Renal pelvis (tissue), 4 donors: ENCODE data around the gene PSMA3. TPM values are rescaled to one million over a fixed set of nuclear protein-coding genes. Genes with fewer than 3 reads are reported as not detected.
A peak's percentile ranks its signal among the peaks of the same experiment; 100 is the strongest.
"Not testable (repeated sequence)": the region's sequence is repeated elsewhere in the genome, so short reads cannot be mapped to it uniquely, and the experiment has no call there.

Source experiments
- DNase-seq: peaks from one replicate; pipeline ENCODE4 v3.0.0-alpha.2; 2013
- polyA plus RNA-seq, 3 donors: library from polyadenylated mRNA; unstranded; fragments of 120-200 nt; gene quantifications; one replicate each; pipeline ENCODE4 v1.2.1, GENCODE V29; 2013; ENCODE audit not compliant: insufficient read length in 3 of 3

Gene PSMA3
- polyA plus RNA-seq, 3 donors = 137 to 167 (median 164) TPM

DNA sequence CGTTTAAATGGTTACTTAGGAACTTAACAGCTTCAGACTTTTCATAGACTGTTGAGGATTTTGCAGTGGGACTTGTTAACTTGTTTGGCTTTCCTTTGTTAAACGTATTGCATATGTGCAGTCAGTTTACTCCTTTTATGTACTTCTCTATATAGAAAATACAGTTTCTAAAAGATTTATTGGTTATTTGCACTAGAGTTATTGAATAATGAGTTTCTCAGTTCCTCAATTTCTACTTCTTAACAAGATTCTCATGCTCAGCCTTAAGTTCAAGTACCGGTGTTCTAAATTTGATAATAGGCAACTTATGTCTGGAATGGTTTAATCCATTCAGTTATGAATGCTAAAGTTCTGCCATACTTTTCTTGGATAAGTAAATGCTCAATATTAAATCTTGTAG is 919 bp downstream of the PSMA3 start:
- no peak for DNase-seq

DNA sequence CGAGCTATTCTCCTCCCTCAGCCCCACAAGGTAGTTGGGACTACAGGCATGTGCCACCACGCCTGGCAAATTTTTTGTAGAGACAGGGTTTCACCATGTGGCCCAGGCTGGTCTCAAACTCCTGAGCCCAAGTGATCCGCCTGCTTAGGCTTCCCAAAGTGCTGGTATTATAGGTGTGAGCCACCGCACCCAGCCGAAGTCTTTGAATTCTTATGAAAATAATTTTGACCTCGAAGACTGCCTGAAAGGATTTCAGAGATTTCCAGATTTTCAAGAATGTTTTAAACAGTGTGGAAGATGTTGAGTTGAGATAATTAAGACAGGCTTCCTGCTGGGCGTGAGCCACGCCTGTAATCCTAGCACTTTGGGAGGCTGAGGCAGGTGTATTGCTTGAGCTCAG is 5.0 kb downstream of the PSMA3 start:
- DNase-seq = no peak

DNA sequence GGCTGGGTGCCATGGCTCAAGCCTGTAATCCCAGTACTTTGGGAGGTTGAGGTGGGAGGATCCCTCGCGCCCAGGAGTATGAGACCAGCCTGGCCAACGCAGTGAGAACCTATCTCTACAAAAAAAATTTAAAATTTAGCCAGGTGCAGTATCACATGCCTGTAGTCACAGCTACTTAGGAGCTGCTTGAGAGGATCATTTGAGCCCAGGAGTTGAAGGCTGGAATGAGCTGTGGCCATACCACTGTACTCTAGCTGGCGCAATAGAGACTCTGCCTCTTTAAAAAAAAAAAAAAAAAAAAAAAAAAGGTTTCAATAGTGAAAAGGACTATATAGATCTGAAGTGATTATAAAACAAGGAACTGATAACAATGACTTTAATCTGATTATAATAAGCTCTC is 13.5 kb downstream of the PSMA3 start:
- DNase-seq = no peak

DNA sequence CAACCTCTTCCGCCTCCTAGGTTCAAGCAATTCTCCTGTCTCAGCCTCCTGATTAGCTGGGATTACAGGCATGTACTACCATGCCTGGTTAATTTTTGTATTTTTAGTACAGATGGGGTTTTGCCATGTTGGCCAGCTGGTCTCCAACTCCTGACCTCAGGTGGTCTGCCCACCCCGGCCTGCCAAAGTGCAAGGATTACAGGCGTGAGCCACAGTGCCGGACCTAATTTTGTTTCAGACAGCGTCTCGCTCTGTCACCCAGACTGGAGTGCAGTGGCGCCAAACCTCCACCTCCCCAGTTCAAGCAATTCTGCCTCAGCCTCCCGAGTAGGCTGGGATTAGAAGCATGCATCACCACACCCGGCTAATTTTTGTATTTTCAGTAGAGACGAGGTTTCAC is 17.4 kb downstream of the PSMA3 start:
- not testable (repeated sequence) for DNase-seq

DNA sequence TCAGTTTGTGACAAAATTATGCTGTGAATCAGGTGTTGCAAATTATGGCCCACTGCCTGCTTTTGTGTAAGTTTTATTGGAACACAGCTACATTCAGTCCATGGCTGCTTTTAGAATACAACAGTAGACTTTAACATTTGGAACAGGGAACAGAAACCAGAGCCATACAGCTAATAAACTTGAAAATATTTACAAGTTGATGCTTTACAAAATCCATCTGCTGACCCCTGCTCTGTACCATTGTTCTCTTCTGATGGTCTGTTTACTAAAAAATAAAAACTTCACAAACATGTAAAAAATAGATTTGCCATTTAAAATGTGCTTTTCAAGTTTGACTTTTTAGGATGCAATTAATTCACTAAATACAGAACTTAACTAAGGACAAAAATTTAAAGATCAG is 20.8 kb downstream of the PSMA3 start:
- DNase-seq = peak; percentile 40

DNA sequence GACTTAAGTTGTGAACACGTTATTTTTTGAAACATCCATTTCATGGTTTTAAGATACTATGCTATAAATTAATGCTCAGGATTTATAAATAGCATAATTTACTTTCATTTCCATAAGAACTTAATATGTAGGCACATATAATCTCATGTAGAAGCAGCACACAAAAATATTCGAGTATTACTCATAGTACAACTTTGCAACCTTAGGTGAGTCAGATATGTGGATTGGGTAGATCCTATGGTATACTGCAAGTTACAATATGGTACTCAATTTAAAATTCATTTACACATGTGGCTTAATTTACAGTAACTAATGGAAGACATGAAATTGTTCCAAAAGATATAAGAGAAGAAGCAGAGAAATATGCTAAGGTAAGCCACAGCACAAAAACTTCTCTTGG is 26.0 kb downstream of the PSMA3 start:
- DNase-seq = no peak

DNA sequence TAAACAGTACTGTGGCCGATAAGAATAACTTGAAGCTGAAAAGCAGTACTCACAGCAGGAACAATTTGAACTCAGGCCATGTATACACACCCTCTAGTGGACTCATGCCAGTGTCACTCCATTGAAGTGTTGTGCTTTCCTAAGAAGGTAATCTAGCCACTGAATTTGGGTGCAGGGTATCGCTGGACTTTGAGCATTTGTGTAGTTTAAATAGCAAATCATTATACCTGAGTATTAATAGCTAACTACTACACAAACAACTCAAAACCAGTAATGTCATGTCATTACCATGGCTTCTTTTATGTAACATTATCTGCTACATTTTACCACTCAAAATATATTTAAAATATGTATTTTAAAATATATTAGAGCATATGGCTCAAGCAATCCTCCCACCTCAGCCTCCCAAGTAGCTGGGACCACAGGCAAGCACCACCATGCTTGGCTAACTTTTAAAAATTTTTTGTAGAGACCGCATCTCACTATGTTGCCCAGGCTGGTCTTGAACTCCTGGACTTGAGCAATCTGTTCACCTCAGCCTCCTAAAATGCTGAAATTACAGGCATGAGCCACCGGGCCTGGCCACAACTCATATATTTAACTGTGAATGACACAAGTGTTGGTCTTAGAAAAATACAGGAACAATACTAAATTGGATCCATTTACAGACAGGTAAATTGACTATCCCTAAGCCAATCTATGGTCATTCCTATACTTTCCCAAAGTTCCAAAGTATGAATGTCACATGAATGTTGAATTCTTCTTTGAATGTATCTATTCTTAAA is 28.1 kb downstream of the PSMA3 start:
- DNase-seq = no peak

DNA sequence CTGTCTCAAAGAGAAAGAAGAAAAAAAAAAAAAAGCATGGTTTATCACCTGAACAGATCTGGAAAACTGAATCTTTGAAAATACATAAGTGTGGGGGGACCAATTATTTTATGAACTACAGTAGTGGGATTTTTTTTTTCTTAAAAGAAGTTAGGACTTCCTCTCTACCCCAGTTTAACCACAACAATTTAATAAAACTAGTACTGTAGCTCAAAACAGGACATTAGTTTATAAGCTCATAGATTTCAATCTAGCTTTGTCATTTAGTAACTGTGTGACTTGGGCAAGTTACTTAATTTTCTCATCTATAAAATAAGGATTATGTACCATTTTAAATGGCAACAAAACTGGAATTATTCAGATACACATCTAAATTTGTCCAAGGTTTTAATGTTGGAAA is 30.2 kb downstream of the PSMA3 start:
- no peak for DNase-seq

DNA sequence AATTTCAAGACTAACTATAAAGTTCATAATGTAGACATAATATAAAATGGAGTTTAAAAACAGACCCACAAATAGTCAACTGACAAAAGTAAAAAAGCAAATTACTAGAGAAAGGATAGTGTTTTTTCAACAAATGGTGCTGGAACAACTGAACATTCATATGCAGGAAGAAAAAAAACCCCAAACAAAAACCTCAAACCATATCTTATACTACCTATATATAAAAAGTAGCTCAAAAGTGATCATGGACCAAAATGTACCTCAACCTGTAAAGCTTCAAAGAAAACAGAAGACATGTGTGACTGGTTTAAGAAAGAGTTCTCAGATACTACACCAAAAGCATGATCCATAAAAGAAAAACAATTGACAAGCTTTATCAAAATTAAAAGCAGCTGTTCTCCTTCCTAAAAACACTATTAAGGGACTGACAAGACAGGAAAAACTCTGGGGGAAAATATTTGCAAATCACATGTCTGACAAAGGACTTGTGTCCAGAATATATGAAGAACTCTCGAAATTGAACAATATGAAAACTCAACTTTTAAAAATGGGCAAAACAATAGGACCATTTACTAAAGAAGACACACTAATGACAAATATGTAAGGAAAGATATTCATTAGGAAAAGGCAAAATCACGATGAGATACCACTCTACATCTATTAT is 31.0 kb downstream of the PSMA3 start:
- DNase-seq = no peak

DNA sequence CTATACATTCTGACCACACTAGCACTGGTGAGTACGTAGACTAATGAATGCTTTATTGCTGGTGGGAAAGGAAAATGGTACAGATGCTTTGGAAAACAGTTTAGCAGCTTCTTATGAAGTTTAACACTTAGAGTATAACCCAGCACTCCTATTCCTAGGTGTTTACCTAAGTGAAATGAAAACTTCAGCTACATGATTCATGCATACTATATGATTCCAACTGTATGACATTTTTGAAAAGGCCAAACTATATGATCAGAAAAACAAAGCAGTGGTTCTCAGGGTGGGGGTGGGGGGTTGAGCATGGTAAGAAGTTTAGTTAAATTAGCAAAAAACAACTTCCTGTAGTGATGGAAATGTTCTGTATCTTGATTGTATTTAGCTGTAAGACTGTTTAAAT is 31.6 kb downstream of the PSMA3 start:
- no peak for DNase-seq

DNA sequence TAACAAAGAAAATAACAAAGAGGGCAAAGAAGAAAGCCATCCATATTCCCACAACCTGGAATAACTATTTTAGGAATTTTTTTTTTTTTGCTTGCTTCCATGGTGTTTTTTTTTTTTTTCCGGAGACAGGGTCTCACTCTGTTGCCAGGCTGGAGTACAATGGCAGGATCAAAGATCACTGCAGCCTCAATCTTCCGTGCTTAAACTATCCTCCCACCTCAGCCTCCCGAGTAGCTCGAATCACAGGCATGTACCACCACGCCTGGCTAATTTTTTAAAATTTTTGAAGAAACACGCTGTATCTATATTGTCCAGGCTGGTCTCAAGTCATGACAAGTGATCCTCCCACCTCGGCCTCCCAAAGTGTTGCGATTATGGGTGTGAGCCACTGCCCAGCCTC is 33.5 kb downstream of the PSMA3 start:
- no peak for DNase-seq

DNA sequence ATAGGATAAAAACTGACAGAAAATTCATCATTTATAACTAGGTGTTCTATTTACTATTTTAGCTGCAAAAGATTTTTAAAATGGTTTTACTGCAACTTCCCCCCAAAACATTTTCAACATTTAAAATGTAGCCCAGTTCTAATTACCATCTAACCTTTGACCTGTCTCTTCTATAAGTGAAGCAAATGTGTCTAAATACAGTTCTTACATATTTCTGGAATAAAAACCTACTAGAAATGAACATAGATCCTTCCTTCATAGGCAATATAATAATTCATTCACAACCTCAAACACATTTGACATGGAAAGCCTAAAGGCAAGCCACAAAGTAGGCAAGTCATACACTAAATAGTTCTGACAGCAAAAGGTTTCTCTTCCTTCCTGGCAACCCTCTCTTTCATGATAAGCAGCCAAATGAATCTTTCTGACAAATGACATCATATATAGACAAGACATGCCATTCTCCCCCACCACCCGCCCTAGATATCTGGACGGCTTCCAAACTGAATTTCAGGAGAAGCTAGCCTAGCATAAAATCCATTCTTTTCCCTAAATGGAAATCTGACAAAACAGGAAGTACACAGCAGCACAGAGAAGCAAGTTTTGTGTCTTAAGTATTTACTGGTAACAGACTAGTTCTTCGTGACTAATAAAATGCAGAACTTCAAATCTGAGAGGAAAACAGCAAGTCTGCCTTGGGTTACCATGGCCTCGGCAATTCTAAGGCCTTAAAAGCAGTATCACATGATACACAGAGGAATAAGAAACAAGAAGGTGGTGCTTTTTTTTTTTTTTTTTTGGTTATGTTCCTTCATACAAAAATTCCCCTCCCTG is 36.5 kb downstream of the PSMA3 start:
- peak; percentile 38 for DNase-seq

DNA sequence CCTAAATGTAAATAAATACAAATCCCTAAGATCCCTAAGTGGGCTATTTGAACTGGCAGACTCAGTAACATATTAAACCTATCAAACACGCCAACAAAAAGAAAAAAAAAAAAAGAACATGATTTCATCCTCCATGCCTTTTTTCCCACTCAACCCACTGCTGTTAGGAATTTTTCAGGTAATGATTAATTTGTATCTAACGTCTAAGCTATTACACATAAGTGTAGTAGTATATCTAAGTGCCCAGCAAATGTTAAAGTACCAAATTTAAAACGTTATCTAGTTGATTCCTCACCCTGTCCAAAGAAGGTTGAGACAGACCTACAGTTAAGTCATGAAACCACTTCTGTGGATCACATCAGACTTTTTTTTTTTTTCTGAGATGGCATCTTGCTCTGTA is 37.3 kb downstream of the PSMA3 start:
- no peak for DNase-seq

DNA sequence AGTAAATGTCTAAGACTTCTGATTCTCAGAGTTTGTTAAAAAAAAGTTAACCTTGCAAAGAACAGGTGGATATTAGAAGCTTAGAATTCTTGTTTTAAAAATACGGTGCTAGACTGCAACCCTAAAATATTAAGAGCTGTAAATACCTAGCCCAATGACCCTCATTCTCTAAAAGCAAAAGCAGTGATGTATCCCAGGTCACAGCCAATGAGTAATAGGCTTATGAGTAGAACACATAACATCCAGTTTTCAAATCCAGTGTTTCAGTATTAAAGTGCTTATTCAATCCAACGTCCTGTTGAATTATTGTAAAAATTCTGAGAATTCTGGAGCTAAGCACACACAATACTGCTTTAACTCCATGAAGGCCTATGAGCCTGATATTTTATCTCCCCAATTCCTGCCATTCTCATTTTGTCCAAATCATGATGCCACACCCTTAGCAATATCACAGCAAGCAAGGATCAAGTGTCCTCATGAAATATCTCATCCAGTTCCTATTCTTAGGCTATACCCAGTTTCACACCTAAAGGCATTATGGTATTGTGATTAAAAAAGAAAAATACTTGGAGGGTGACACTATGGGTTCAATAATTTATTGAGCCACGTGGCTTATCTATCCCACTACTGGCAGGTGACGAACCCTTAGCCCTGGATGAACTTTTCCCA is 38.4 kb downstream of the PSMA3 start:
- DNase-seq = no peak

DNA sequence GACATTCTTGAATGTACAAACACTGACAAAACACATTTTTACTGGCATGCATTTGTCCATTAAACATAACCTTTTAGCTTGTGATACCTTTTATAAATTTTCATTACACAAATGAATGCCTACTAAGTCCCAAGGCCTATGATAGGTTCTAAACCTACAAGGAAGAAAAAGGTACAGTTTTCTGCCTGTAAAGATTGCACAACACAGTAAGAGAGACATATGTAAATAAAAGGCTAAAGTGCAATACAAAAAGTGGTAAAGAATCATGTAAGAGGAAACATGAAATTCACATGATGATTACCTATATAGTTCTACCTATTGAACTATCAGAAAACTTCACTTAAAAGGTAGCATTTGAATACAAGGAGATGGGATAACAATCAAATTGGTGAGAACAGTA is 39.1 kb downstream of the PSMA3 start:
- DNase-seq = no peak

DNA sequence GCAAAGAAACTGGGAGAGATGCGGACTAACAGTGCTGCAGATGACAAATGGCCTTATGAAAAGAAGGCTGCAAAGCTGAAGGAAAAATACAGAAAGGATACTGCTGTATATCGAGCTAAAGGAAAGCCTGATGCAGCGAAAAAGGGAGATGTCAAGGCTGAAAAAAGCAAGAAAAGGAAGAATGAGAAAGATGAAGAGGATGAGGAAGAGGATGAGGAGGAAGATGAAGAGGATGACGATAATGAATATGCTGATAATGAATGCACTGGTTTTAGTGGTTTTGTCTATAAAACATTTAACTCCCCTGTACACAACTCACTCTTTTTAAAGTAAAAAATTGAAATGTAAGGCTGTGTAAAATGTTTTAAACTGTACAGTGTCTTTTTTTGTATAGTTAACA is 40.5 kb downstream of the PSMA3 start:
- no peak for DNase-seq

DNA sequence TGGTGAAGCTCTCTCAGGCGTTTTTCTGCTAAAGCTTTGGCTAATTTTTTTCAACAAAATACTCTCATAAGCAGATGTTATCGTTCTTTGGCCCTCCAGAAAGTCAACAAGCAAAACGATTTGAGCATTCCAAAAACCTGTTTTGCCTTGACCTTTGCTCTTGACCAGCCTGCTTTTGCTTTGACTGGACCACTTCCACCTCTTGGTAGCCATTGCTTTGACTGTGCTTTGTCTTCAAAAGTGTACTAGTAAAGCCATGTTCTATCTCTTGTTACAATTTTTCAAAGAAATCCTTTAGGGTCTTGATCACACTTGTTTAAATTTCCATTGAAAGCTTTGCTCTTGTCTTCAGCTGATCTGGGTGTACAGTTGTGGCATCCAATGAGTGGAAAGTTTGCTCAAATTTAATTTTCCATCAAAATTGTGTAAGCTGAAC is 43.0 kb downstream of the PSMA3 start:
- no peak for DNase-seq

DNA sequence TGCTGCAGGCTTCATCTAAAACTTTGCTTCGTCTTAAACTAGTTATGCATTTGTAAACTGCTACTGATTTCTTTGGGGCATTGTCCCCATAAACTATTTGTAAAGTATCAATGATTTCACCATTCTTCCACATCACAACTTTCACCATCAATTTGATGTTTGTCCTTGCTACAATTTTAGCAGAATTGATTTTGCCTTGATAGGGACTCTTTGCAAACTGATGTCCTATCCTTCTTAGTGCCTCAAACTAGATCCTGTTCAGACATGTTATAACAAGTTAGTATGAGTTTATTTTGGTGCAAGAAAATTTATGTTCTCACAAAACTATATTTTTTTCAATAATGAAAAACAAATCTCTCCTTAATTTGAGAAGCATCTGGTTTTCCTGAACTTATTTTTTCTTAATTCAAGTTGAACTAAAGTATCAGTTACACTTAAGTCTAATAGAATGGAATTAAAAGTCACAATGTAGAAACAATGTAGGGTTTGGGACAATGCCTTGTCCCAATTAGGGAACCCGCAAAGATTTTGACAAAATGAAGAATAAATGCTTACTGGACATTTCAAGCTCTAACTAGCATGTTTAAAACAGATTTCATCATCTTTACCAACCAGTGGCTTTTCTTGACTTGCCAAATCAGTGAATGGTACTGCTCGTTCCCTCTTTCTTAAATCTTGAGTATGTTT is 43.6 kb downstream of the PSMA3 start:
- DNase-seq = no peak

DNA sequence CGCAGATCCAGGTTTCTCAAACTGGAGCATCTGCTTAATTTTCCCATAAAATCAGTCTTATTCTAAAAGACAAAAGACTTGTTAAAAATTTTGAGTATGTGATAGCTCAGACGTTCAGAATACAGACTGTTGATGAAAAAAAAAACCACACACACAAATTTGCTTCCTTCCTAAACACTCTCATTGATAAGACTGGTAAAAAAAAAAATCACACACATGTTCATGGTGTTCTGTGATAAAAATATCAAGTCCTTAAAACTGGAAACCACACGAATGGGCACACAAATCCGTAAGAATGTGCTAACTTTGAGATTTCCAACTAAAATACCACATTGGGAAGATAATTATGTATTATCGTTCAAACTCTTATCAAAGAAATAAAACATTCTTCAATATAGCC is 47.0 kb downstream of the PSMA3 start:
- DNase-seq = no peak

DNA sequence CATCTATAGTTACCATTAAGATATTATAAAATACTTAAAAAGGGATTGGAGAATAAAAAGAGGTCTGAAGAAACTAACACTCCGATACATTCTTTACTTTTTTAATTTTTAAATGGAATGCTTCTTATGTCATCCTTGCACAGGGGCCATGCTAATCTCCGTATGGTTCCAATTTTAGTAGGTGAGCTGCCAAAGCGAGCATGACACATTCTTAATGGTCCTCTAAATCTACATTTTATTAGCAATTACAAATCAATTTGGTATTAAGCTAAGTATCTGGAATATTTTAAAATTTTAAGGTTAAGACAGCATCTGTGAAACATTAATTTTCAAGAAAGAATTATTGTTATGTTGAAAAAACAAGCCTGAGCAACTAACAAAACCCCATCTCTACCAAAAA is 47.5 kb downstream of the PSMA3 start:
- no peak for DNase-seq

DNA sequence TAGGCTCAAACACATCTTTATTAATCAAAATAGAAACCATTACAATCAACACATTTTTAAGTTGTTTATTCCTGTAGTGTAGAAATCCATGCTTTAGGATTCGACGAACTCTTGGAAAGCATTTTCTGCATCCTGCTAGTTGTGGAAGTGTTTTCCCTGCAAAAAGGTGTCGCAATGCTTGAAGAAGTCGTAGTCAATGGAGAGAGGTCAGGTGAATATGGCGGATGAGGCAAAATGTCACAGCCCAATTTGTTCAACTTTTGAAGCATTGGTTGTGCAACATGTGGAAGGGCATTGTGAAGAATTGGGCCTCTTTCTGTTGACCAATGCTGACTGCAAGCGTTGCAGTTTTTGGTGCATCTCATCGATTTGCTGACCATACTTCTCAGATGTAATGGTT is 49.6 kb downstream of the PSMA3 start:
- DNase-seq = no peak

DNA sequence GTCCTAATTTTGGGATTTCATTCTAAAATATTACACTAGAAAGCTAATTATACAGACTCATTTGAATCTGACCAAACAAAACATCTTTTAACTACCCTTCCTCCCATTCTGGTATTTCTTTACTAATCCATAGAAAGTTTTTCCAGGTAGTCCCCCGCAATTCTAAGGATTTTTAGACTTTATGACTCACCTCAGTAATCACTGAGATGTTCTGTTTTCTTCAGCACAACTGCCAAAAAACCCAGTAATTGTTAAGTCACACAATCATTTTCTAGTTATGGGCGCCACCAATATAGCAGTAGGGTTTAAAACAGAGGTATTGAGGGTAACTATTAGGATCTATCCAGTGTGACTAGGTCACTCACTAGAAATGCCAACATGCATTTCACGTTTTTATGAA is 52.1 kb downstream of the PSMA3 start:
- DNase-seq = no peak
